H1 (cell line): ENCODE results near the gene CAMTA1. TPM values are rescaled to one million over a fixed set of nuclear protein-coding genes. Genes with fewer than 3 reads are reported as not detected.

Experiments used
- CBX8 ChIP-seq: fragments of 300-800, 300-1000 bp; sonication (generic); IDR thresholded peaks from 2 replicates; pipeline ENCODE4 v1.7.1; 2016; ENCODE audit warnings: low read depth, low read length, borderline replicate concordance
- CTCF ChIP-seq, 3 experiments: IDR thresholded peaks; 1 replicate in 2 of 3; 2 replicates in 1 of 3; pipeline versions ENCODE4 v1.5.1 to v1.6.1; 2011; ENCODE audit warnings: low read length in 3 of 3, mild to moderate bottlenecking in 3 of 3, inconsistent platforms in 2 of 3, low read depth in 1 of 3, moderate library complexity in 1 of 3; ENCODE audit not compliant: insufficient read depth in 1 of 3; ENCODE audit errors: control extremely low read depth in 1 of 3
- polyA plus RNA-seq, 7 experiments: library from polyadenylated mRNA; depleted of rRNA in 3 of 7; stranded (reverse) in 5 of 7; unstranded in 2 of 7; fragments of >200 nt in 5 of 7; fragments of 200-250 nt in 2 of 7; gene quantifications; 1 replicate in 5 of 7; 2 replicates in 1 of 7; 4 replicates in 1 of 7; pipeline versions ENCODE4 v1.2.1 to v1.2.3, GENCODE V29; 2011 to 2013; ENCODE audit warnings: missing spikeins in 2 of 7, mixed read lengths in 2 of 7
- total RNA-seq: library from RNA; stranded (reverse); fragmentation: NEBNext Ultra II Directional; extraction: Animal tissue kit (Norgen Biotek cat#: 25700); gene quantifications from 2 replicates; pipeline ENCODE4 v1.2.1, GENCODE V29; 2021

The CAMTA1 gene
- total and polyA plus RNA-seq, 2 of the 8 experiments (the other 6 are each of a cell fraction or from before 2014, with no cell fraction given), result 65.0 to 119 TPM

- no peak for TF ChIP-seq CTCF (IDR thresholded peaks at IDR 0.05; ENCODE audit: control extremely low read depth in 1 of 3, insufficient read depth in 1 of 3, low read depth in 1 of 3, low read length in 3 of 3)
- TF ChIP-seq CBX8, result no peak
- TF ChIP-seq, all 59 proteins: peak for 0
Observed at GRCh38 chr1:7664893-7665250, 879.6 kb downstream of the CAMTA1 start (continued).
